ENCODE results near the gene DNAAF9.
"Not testable (repeated sequence)": the region's sequence is repeated elsewhere in the genome, so short reads cannot be mapped to it uniquely, and the experiment has no call there.

Gene DNAAF9

DNA sequence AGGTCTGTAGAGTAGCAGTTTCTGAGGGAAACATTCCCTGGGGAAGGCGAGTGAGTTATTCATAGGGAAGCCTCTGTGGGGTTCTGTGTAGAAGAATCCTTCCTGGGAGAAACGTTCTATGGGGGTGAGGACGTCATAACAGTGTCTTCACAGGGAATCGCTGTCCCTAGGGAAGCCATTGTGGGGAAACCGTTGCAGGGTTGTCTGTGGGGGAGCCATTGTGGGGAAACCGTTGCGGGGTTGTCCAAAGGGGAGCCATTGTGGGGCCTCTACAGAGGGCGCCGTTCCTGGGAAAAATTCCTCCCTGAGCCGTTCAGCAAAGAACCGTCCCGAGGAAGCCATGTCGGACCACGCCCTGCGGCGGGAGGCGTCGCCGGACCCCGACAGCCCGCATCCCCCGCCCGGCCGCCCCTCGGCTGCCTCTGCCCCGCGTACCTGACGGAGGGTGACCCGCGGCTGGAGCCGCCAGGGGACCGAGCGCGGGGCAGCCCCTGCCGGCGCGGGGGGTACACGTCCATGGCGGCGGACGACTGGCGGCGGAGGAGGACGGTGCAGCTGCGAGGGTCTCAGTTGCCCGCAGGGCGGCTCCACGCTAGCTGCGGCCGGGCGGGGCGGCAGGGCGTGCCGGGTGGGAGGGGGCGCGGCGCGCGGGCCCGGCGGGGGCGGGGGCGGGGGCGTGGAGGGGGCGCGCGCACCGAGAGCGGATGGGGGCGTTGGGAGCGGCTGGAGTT is at the start of gene DNAAF9:
TSS of gene DNAAF9 (minus strand) at position 630 of the 731 bp plus-strand sequence. CDS start at position 518, 112 bp downstream.
- DNase-seq = peak; percentile 51

DNA sequence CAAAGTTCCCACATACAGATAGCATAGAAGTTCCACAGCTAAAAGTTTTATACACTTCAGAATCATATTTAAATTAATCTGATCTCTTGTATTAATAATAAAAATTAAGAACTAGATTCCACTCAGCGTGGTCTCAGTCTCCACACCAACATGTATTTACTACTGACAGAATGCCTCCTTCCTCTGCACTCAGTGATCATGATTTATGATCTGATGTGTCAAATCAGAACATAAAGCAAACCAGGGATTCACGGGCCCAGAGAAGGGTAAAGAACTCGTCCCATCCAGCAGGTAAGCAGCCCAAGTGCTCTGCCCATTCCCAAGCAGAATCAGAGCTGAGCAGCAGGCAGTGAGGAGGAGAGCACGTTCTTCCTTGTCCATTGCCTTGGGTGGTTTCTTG is 49.2 kb upstream of the DNAAF9 start:
- DNase-seq = no peak

DNA sequence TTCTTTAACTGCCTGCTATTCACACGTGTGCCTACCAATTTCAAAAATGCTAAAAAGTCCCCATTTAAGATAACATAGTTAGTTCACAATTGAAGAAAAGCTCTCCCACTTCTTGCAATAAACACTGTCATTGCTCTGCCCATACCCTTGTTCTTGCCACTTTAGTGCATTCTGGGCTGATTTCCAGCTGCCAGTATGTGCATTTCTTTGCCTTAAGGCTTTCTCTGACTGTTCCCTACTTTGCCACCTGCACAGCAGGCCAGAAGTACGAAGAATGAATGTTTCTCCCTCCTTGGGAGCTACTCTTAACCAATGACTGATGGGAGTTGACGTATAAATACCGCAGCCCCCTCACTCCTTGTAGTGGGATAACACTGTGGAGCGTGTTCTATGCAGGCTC is 47.4 kb upstream of the DNAAF9 start:
- DNase-seq = no peak

DNA sequence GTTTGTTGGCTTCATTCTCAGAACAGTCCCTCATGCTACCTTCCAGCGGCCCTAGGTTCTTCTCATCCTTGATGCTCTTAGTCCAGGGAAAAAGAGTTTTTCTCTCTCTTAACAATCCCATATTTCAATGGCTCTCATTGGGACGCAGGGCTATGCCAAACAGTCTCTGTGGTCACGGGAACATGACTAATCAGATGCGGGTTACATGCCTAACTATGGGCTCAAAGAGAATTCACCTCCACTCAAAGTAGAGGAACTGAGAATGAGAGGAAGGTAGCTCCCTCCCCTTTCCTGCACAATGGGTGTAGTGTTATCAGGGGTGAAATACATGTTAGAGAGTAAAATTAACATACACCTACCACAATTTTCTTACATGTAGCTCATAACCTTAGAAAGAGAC is 45.2 kb upstream of the DNAAF9 start:
- no peak for DNase-seq

DNA sequence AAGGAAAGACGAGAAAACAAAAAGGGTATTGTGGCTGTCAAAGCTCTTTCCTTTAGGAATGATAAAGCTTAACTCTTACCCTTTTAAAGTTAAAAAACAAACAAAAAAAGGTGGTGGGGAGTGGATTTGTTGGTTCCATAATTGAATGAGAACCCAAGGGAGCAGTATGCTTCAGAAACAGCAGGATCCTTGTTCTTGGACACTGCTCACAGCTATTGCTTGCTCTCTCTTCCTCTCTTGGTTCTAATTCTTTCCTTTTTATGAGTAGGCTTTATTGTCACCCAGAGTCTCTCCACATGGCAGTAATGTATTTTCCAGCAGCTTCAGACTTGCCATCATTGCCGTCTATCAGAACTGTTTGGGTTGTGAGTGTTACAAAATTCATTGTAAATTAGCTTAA is 44.7 kb upstream of the DNAAF9 start:
- DNase-seq = no peak

DNA sequence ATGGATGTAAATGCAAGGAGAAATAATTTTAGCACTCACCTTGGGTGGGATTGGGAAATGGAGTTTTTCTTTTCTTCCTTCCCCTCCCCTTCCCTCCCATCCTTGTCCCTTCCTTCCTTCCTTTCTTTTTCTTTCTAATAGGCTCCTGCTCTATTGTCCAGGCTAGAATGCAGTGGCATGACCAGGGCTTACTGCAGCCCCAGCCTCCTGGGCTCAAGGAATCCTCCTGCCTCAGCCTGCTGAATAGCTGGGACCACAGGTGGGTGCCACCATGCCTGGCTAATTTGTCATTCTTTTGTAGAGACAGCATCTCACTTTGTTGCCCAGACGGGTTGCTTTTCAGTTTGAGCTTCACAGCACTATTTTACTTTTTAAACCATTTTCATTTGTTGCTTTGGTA is 41.9 kb upstream of the DNAAF9 start:
- DNase-seq = no peak

DNA sequence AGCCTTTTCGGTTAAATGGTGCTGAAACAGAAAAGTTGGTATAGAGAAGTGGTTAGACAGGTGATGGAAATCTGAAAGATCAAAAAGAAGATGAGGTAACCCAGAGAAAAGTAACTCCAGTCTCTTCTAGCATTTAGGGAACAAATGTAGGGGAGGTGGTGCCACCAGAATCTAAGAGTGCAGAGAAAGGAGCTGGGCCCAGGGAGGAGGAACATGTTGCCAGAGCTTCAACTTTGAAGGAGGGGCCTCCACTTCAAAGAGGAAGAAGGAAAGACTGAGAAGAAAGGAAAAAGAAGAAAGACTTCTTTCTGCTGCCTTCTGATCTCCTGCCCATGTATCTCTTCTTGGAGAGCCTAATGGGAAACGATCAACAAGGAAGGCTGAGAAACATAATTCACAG is 39.9 kb upstream of the DNAAF9 start:
- DNase-seq = no peak

DNA sequence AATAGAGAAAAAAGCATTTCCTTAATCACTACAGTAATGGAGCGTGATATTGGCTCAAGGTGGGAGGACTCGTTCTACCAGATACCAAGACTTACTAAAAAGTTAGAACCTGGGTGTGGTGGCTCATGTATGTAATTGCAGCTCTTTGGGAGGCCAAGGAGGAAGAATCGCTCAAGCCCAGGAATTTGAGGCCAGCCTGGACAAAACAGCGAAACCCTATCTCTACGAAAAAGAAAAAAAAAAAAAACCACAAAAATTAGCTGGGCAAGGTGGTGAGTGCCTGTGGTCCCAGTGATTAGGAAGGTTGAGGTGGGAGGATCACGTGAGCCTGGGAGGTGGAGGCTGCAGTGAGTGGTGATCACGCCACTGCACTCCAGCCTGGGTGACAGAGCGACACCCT is 39.3 kb upstream of the DNAAF9 start:
- no peak for DNase-seq

DNA sequence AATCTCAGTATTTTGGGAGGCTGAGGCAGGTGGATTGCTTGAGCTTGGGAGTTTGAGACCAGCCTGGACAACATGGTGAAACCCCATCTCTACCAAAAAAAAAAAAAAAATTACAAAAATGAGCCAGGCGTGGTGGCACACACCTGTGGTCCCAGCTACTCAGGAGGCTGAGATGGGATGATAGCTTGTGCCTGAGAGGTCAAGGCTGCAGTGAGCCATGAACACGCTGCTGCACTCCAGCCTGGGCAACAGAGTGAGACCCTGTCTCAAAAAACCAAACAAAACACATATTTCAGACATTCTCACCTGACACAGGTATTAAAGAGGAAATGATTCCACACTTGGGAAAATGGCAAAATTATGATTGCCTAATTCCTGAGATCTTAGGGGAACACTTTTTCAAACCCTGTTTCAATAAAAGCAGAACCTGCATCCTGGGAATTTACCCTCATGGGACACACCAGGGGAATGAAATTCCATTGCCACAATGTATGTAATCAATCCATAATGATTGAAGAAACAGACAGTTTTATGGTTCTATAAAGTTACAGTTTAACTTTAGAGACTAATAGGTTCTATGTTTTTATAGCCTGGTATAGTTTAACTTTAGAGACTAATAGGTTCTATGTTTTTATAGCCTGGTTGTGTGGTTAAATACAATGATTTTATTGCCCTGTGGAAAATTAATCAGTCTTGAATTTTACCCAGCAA is 29.6 kb upstream of the DNAAF9 start:
- DNase-seq = no peak

DNA sequence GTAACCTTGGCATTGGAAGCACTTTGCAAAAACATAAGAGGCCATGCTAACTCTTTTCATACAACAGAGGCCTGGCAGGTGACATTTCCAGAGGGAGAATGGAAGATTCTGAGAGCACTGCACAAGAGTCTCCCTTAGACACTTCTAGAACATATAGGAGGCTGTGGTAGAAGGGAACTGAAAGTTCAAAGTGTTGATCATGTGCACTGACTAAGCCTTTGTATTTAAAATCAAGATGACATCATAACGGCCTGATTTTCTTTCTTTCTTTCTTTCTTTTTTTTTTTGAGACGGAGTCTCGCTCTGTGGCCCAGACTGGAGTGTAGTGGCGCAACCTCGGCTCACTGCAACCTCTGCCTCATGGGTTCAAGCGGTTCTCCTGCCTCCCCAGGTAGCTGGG is 26.8 kb upstream of the DNAAF9 start:
- DNase-seq = no peak

DNA sequence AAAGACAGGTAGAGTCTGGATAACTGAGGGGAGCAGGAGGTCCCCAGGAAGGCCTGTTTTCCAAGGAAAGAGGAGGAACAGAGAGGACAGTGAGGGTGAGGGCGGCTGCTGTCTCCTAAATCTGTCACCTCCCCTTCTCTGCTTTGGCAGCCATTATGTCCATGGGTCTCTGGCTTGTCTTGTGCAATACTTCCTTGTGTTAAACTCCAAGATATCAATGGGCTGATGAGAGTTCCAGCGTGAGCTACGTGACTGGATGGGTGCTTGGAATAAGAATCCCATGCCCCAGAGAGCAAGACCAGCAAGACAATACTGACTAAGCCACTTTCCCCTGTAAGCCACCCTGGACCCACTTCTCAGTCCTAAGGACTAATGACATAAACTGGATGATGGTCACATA is 26.3 kb upstream of the DNAAF9 start:
- no peak for DNase-seq

DNA sequence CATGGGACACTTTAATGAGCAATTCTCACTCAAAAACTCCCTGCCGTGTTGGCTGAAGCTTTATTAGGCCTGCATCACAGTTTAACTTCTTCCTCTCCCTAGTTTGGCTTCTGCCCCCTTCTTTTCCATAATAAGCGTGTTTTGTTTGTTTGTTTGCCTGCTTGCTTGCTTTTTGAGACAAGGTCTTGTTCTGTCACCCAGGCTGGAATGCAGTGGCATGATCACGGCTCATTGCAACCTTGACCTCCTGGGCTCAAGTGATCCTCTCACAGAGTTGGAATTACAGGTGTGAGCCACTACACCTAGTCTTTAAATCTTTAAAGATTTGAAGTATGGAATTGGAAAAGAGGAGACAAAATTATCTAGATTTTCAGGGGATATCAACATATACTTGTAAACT is 25.4 kb upstream of the DNAAF9 start:
- no peak for DNase-seq

DNA sequence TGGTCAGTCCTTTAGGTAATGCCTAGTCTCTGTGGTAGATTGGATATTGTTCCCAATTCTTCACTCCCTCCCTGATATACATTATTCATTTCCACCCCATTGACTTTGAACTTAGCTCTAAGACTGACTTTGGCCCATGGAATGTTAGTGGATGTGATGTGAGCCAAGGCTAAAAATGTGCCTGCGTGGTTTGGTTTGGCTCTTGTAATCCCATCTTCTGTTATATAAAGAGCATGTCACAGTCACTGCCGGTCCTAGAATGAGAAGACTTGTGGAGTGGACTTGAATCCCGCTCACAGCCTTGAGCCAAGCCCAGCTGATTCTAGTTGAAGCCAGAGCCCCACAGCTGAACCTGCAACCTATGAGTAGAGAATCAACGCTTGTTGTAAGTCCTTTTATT is 23.6 kb upstream of the DNAAF9 start:
- DNase-seq = no peak

DNA sequence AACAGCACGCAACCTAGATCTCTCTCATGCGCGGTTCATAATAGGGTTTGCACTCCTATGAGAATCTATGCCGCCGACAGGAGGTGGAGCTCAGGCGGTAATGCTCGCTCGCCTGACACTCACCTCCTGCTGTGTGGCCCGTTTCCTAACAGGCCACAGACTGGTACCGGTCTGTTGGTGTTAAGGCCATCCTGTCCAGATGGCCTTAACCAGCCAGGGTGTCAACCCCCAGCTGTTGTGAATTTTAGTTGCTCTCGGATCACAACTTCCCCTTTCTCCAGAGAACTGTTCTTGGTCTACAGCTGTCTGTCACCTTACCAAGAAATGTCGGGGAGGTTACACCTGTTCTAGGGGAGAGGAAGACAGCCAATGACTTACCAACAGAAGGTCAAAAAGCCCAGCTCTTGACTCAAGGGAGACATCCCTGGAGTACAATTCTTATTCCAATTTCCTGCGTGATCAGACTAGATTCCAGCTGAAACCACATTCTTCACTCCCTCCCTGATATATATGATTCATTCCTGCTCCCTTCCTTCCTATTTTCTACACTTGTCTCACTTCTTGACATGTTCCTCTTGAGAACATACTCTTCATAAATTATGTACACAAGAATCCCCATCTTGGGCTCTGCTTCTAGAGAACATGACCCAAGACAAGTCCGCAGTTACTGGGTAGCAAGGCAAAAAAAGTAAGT is 23.1 kb upstream of the DNAAF9 start:
- no peak for DNase-seq

DNA sequence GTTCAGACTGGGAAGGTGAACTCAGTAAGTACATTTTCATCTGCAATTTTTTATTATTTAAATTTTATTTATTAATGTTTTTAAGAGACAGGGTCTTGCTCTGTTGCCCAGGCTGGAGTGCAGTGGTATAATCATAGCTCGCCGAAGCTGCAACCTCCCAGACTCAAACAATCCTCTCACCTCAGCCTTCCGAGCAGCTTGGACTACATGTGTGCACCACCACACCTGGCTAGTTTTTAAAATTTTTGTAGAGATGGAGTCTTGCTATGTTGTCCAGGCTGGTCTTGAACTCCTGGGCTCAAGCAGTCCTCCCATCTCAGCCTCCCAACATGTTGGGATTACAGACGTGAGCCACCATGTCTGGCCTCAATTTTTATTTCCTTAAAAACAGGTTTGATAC is 19.3 kb upstream of the DNAAF9 start:
- not testable (repeated sequence) for DNase-seq

DNA sequence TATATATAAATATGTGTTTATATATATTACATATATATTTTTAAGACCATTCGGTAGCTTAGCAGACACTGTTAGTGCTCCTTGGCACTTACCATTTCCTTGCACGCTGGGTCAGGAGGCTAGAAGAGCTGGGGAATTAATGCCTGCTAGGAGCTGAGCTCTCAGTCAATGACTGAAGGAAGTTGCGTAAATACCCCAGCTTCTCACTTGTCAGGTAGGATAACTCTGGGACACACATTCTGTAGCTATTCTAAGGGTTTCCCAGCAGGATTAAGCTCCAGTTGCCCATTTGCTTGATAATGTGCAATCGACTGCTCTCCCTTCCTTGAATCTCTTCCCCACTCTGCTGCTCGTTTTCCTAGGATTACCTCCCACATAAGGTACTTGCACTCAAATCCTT is 15.7 kb upstream of the DNAAF9 start:
- no peak for DNase-seq

DNA sequence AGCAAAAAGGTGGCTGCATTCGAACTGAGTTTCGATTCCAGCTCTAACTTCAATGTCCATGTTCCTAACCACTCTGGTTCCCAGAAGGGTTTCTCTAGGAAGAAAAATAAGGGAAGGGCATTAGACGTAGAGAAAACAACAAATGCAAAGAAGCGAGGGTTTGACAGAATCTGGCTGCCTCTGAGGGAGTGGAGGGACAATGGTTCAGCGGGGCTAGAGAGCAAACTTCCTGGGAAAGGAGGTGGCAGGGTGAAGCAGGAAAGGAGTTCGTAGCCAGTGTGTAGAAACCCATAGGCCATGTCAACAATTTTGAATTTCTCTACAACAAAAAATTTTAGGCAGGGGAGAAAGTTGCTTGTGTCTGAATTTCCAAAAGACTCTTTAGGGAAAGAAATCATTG is 14.5 kb upstream of the DNAAF9 start:
- DNase-seq = no peak

DNA sequence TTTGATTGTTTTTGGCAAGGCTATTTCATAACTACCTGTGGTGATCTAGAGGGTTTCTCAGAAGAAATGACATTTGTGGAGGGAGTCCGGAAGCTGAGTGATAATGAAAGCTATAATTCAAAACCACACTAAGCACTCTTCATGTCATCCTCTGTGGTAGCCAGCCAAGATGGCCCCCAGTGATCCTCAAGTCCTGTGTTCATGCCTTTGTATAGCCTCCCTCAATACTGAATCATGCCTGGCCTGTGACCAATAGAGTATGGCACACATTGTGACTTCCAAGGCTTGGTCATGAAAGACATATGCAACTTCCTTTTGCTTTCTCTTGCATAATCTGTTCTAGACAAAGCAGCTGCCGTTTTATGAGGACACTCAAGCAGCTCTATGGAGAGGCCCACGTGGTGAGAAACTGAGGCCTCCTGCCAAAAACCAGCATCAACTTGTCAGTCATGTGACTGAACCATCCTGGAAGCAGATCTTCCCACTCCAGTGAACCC is 12.8 kb upstream of the DNAAF9 start:
- peak; percentile 67 for DNase-seq

DNA sequence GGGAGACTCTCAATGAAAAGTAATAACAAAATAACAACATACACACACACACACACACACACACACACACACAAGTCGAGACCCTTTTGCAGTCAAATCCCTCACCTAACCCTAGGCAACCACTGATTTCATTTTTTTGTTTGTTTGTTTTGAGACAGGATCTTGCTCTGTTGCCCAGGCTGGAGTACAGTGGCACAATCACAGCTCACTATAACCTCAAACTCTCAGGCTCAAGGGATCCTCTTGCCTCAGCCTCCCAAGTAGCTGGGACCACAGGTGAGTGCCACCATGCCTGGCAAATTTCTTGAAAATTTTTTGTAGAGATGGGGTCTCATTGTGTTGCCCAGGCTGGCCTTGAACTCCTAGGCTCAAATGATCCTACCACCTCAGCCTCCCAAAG is 10.7 kb upstream of the DNAAF9 start:
- not testable (repeated sequence) for DNase-seq

DNA sequence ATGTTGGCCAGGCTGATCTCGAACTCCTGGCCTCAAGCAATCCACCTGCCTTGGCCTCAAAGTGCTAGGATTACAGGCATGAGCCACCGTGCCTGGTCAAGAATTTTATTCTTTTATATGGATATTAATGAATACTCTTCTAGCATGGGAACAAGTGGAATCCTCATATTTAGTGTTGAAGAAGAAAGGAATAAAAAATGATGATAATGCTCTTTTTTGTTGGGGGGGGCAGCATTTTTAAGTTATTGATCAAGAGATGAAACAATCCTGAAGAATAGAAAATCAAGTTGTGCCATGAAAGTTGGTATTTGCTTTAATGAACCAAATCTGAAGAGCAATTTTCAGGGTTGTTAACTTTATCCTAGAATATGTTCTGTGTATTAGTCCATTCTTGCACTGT is 6.7 kb upstream of the DNAAF9 start:
- DNase-seq = no peak

DNA sequence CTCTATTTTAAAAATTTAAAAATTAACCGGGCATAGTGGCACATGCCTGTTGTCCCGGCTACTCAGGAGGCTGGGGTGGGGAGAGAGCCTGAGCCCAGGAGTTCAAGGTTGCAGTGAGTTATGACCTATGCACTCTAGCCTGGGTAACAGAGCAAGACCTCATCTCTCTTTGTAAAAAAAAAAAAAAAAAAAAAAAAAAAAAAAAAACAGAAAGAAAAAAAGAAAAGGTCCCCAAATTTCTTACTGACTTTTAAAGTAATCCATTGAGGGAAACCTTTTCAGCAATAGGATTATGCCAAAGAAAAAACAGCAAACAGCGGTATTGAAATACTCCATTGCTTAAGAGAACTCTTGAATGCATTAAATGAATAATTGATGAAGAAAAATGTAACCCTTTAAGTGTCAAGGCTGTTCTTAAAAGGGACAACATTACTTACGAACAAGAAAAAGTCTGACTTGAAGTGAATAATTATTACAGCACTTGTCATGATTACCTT is 6.0 kb upstream of the DNAAF9 start:
- no peak for DNase-seq

DNA sequence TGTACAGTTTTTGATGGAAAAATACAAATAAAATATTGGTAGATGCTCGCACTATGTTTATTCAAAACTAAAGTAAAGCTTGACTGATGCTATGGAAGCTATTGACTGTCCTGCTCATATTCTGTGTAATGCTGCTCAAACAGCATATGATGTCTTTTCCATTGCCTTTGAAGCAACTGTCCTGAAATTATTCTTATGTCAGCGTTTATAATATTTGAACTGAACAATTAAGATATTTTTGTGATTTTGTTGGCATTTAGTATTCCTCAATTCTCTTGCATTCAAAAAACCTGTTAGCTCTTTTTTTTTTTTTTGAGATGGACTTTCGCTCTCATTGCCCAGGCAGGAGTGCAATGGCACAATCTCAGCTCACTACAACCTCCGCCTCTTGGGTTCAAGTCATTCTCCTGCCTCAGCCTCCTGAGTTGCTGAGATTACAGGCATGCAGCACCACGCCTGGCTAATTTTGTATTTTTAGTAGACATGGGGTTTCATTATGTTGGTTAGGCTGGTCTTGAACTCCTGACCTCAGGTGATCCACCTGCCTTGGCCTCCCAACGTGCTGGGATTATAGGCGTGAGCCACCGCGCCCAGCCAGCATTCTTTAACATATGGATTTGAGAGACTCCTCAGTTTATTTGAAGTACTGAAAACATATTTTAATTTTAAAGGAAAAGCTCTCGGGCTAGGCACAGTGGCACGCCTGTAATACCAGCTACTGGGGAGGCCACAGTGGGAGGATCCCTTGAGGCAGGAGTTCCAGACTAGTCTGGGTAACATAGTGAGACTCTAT is 5.3 kb upstream of the DNAAF9 start:
- DNase-seq = no peak

DNA sequence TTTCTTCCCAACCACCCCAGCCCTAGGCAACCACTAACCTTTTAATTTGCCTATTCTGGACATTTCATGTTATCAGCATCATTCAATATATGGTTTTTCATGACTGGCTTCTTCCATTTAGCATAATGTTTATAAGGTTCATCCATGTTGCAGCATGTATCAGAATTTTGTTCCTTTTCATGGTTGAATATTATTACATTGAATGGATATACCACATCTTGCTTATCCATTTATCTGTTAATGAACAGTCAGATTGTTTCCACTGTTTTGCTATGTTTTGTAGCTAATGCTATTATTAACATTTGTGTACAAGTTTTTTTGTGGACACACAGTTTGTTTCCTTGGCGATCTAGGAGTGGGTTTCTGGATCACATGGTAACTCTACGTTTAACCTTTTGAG is 3.0 kb upstream of the DNAAF9 start:
- no peak for DNase-seq

Data from fibroblast of upper back skin (primary cell).